ENCODE results near the gene STK32C.

STK32C gene

GRCh38 chr10:132206806-132207535 is 100.8 kb downstream of the STK32C start:
- DNase-seq: no peak

- DNase-seq: no peak
Observed at GRCh38 chr10:132206377-132206745, 101.4 kb downstream of the STK32C start.

- peak; percentile 81 for DNase-seq
Observed at GRCh38 chr10:132205650-132206376, 101.9 kb downstream of the STK32C start.

GRCh38 chr10:132204781-132205473 is 102.8 kb downstream of the STK32C start:
- no peak for DNase-seq

GRCh38 chr10:132204078-132204780 is 103.5 kb downstream of the STK32C start:
- DNase-seq: no peak

GRCh38 chr10:132203256-132204077 is 104.3 kb downstream of the STK32C start:
- DNase-seq: no peak

GRCh38 chr10:132202070-132202970 is 105.4 kb downstream of the STK32C start:
- DNase-seq: no peak

GRCh38 chr10:132201111-132201969 is 106.4 kb downstream of the STK32C start:
- DNase-seq: no peak

GRCh38 chr10:132200344-132201110 is 107.2 kb downstream of the STK32C start:
- no peak for DNase-seq

- no peak for DNase-seq
Observed at GRCh38 chr10:132199854-132200311, 107.9 kb downstream of the STK32C start.

GRCh38 chr10:132199268-132199853 is 108.4 kb downstream of the STK32C start:
- DNase-seq: no peak

- no peak for DNase-seq
Observed at GRCh38 chr10:132198381-132199181, 109.2 kb downstream of the STK32C start.

GRCh38 chr10:132198068-132198370 is 109.7 kb downstream of the STK32C start:
- no peak for DNase-seq

- no peak for DNase-seq
Observed at GRCh38 chr10:132197271-132198067, 110.3 kb downstream of the STK32C start.

GRCh38 chr10:132196178-132197113 is 111.3 kb downstream of the STK32C start:
- DNase-seq: no peak

Measured in islet precursor cell (in vitro differentiated cells).